Mucosa of descending colon (tissue), 3 donors: Measurements from ENCODE around the gene ZCCHC14. TPM values are rescaled to one million over a fixed set of nuclear protein-coding genes. Genes with fewer than 3 reads are reported as not detected.

Source experiments
- ATAC-seq: fragments of 200-7000 bp; cut with Tn5 transposase; one replicate; pipeline ENCODE4 v1.9.1; 2020; ENCODE audit warnings: mild to moderate bottlenecking, moderate library complexity
- DNase-seq, 3 donors: peaks; one replicate each; pipeline ENCODE4 v3.0.0-alpha.2; 2020
- H3K36me3 ChIP-seq: fragments of 200-600 bp; one replicate; pipeline ENCODE4 v1.8.0; 2021; ENCODE audit warnings: low read depth, mild to moderate bottlenecking
- H3K4me1 ChIP-seq: fragments of 200-600 bp; one replicate; pipeline ENCODE4 v1.8.0; 2021; ENCODE audit warnings: low read depth, mild to moderate bottlenecking
- H3K4me3 ChIP-seq: fragments of 200-600 bp; one replicate; pipeline ENCODE4 v1.8.0; 2021; ENCODE audit warnings: mild to moderate bottlenecking
- H3K9me3 ChIP-seq: fragments of 200-600 bp; one replicate; pipeline ENCODE4 v1.8.0; 2021; ENCODE audit warnings: mild to moderate bottlenecking
- intact Hi-C, 2 donors: fragments of 100-400 bp; cut with DNase I in 1 of 2; cut with micrococcal nuclease in 1 of 2; formaldehyde crosslinking; loops; one replicate each; pipeline versions ENCODE4 v1.11.0 to v1.11.1; 2022; cut with DNase I, micrococcal nuclease
- total RNA-seq, 3 donors: library from RNA; stranded (reverse); fragmentation: NEBNext Ultra II Directional in 2 of 3; extraction: Animal tissue kit (Norgen Biotek cat#: 25700) in 2 of 3; gene quantifications; one replicate each; pipeline versions ENCODE4 v1.2.1 to v1.2.4, GENCODE V29; 2021 to 2023
- TF ChIP-seq, protein P1 (sequence below): fragments of 200-600 bp; IDR thresholded peaks from one replicate; pipeline ENCODE4 v1.8.0; 2022; ENCODE audit warnings: antibody characterized with exemption, mild to moderate bottlenecking
- donor health status: DM: no; HTN: no; CAD: no; lungs with moderate emphysema.
- donor health status: DM: no; HTN: no; CAD: no.
- donor health status: DM: no; HTN: yes; CAD: no.

ZCCHC14 gene
- total RNA-seq, 3 donors from 2014 or later = 30.3 to 36.4 (median 32.3) TPM

GRCh38 chr16:87368029-87368770 lies 124.6 kb downstream of the ZCCHC14 start:
- Histone ChIP-seq H3K4me3 (no peak overlapping the region), H3K9me3 (no peaks in the 10 kb centered on the region), H3K36me3 (no peaks in the 10 kb centered on the region), H3K4me1 (peaks cover 30% of the 10 kb centered on the region)
- TF ChIP-seq, protein P1, sequence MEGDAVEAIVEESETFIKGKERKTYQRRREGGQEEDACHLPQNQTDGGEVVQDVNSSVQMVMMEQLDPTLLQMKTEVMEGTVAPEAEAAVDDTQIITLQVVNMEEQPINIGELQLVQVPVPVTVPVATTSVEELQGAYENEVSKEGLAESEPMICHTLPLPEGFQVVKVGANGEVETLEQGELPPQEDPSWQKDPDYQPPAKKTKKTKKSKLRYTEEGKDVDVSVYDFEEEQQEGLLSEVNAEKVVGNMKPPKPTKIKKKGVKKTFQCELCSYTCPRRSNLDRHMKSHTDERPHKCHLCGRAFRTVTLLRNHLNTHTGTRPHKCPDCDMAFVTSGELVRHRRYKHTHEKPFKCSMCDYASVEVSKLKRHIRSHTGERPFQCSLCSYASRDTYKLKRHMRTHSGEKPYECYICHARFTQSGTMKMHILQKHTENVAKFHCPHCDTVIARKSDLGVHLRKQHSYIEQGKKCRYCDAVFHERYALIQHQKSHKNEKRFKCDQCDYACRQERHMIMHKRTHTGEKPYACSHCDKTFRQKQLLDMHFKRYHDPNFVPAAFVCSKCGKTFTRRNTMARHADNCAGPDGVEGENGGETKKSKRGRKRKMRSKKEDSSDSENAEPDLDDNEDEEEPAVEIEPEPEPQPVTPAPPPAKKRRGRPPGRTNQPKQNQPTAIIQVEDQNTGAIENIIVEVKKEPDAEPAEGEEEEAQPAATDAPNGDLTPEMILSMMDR = no peak
- ATAC-seq (no peak), DNase-seq (peak in 1 of 3 donors; percentile 3)
- intact Hi-C loops = no loop called here

- H3K4me1 ChIP-seq = peaks cover 30% of the 10 kb centered on the region
- ATAC-seq (no peak), DNase-seq (peak in 1 of 3 donors; percentile 10)
- H3K4me3 ChIP-seq = no peak overlapping the region
- TF ChIP-seq, protein P1 = no peak
- no peaks in the 10 kb centered on the region for H3K9me3 ChIP-seq
- intact Hi-C loops = no loop called here
- no peaks in the 10 kb centered on the region for H3K36me3 ChIP-seq
Measured at GRCh38 chr16:87367529-87367928, 125.3 kb downstream of the ZCCHC14 start.

DNA sequence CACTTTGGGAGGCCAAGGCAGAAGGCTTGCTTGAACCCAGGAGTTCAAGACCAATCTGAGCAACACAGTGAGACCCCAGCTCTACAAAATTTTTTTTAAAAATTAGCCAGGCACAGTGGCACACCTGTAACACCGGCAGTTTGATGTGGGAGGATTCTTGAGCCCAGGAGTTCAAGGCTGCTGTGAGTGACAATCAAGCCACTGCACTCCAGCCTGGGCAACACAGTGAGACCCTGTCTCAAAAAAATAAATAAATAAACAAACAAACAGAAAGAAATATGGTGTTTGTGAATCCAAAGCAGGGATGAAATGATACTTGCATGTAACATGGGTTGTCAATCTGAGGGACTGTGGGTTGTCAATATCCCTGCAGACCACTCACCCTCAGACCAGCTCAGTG lies 125.9 kb downstream of the ZCCHC14 start:
- Histone ChIP-seq H3K9me3 (no peaks in the 10 kb centered on the region), H3K4me1 (peaks cover 30% of the 10 kb centered on the region), H3K4me3 (no peak overlapping the region), H3K36me3 (no peaks in the 10 kb centered on the region)
- TF ChIP-seq, protein P1 = no peak
- DNase-seq = no peak
- intact Hi-C loops = no loop called here
- ATAC-seq = no peak

- H3K9me3 ChIP-seq = no peaks in the 10 kb centered on the region
- DNase-seq (peak; percentile 76 to 79 (median 79)), ATAC-seq (peak; percentile 94)
- intact Hi-C loops = no loop called here
- H3K4me3 ChIP-seq = no peak overlapping the region
- H3K4me1 ChIP-seq = peaks cover 30% of the 10 kb centered on the region
- no peaks in the 10 kb centered on the region for H3K36me3 ChIP-seq
- TF ChIP-seq, protein P1 = no peak
Measured at GRCh38 chr16:87366288-87366687, 126.5 kb downstream of the ZCCHC14 start.

- H3K4me1 ChIP-seq = peaks cover 29% of the 10 kb centered on the region
- no peaks in the 10 kb centered on the region for H3K9me3 ChIP-seq
- DNase-seq = peak in 1 of 3 donors; percentile 46
- intact Hi-C loops = no loop called here
- H3K4me3 ChIP-seq = no peak overlapping the region
- ATAC-seq = no peak
- TF ChIP-seq, protein P1 = no peak
- H3K36me3 ChIP-seq = no peaks in the 10 kb centered on the region
Measured at GRCh38 chr16:87365021-87365713, 127.7 kb downstream of the ZCCHC14 start.
